Stimulated activated effector memory CD8-positive, alpha-beta T cell treated with anti-CD3 and anti-CD28 coated beads, Interleukin-12 subunit alpha, Interleukin-12 subunit beta, amount 100 ng/mL, for 72 hours (primary cell): ENCODE data around the gene MRPL55.

Source experiments
- ATAC-seq: fragments of 150-1000 bp; cut with Tn5 transposase; 2 replicates; pipeline ENCODE4 v1.10.0; 2021
- DNase-seq, 2 donors: peaks; one replicate each; pipeline ENCODE4 v3.0.0; 2021 to 2022; ENCODE audit warnings: low spot score in 2 of 2
- H3K27ac Mint-ChIP-seq: one replicate; pipeline ENCODE4 v1.8.0; 2022; ENCODE audit warnings: mild to moderate bottlenecking, mixed read lengths
- H3K36me3 Mint-ChIP-seq: one replicate; pipeline ENCODE4 v1.8.0; 2022; ENCODE audit warnings: mild to moderate bottlenecking, mixed read lengths
- H3K4me1 Mint-ChIP-seq: one replicate; pipeline ENCODE4 v1.8.0; 2022; ENCODE audit warnings: mixed read lengths
- H3K4me3 Mint-ChIP-seq: one replicate; pipeline ENCODE4 v1.8.0; 2022; ENCODE audit warnings: mild to moderate bottlenecking, mixed read lengths
- H3K9me3 Mint-ChIP-seq: one replicate; pipeline ENCODE4 v1.8.0; 2022; ENCODE audit warnings: mixed read lengths

MRPL55 gene

DNA sequence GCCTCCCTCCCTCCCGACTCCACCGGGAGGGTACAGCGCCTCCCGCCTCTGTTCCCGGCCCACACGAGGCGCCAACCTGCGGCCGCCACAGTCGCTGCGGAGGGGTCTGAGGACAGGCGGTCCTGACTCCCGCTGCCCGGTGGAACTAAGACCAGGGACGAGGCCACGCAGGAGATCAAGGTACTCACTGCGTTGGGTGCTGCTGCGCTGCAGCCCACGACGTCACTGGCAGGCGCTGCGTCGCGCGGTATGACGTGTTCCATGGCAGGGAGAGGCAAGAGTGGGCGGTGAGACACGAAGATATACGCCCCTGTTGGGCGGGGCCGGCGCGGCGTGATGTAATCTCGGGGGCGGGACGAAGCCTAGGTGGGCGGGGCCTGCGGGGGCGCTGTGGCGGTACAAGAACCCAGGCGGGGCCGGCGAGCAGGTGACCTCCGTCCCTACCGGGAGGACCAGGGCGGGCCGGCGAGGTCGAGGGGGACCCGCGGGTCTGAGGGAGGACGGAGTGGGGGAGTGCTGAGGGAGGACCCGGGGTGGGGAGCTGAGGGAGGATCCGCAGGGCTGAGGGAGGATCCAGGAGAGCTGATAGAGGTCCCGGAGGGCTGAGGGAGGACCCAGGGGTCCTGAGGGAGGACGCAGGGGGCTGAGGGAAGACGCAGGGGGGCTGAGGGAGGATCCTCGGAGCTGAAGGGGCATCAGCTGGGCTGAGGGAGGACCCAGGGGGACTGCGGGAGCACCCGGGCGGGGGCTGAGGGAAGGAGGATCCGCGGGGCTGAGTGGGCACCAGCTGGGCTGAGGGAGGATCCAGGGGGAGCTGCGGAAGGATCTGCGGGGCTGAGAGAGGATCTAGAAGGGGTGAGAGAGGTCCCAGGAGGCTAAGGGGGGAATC lies at the start of gene MRPL55:
MRPL55 (minus strand) TSS at position 227 of the 889 bp plus-strand sequence. CDS start 1,039 bp downstream, outside the sequence.
- peak within 1 kb of the TSS; percentile 94 for H3K27ac Mint-ChIP-seq
- no peaks in the 10 kb centered on the region for H3K9me3 Mint-ChIP-seq
- H3K4me3 Mint-ChIP-seq: peak within 1 kb of the TSS; percentile 91
- H3K36me3 Mint-ChIP-seq: peaks cover 38% of the 10 kb centered on the region
- peak; percentile 100 for DNase-seq
- peaks cover 42% of the 10 kb centered on the region for H3K4me1 Mint-ChIP-seq
- ATAC-seq: peak; percentile 96

- ATAC-seq (no peak), DNase-seq (no peak)
- H3K27ac Mint-ChIP-seq: no peak overlapping the region
- H3K9me3 Mint-ChIP-seq: no peaks in the 10 kb centered on the region
- H3K4me1 Mint-ChIP-seq: peaks cover 24% of the 10 kb centered on the region
- H3K36me3 Mint-ChIP-seq: peaks cover 5% of the 10 kb centered on the region
- H3K4me3 Mint-ChIP-seq: no peak overlapping the region
Measured at GRCh38 chr1:228158151-228159007, 49.3 kb upstream of the MRPL55 start.

GRCh38 chr1:228157729-228158126 lies 48.6 kb upstream of the MRPL55 start:
- H3K4me3 Mint-ChIP-seq: no peak overlapping the region
- peaks cover 24% of the 10 kb centered on the region for H3K4me1 Mint-ChIP-seq
- ATAC-seq: no peak
- no peak for DNase-seq
- H3K27ac Mint-ChIP-seq: no peak overlapping the region
- peaks cover 5% of the 10 kb centered on the region for H3K36me3 Mint-ChIP-seq
- H3K9me3 Mint-ChIP-seq: no peaks in the 10 kb centered on the region

GRCh38 chr1:228156941-228157728 lies 48.0 kb upstream of the MRPL55 start:
- H3K36me3 Mint-ChIP-seq: peaks cover 5% of the 10 kb centered on the region
- H3K27ac Mint-ChIP-seq: no peak overlapping the region
- H3K9me3 Mint-ChIP-seq: no peaks in the 10 kb centered on the region
- peaks cover 20% of the 10 kb centered on the region for H3K4me1 Mint-ChIP-seq
- H3K4me3 Mint-ChIP-seq: no peak overlapping the region
- ATAC-seq: no peak
- no peak for DNase-seq

DNA sequence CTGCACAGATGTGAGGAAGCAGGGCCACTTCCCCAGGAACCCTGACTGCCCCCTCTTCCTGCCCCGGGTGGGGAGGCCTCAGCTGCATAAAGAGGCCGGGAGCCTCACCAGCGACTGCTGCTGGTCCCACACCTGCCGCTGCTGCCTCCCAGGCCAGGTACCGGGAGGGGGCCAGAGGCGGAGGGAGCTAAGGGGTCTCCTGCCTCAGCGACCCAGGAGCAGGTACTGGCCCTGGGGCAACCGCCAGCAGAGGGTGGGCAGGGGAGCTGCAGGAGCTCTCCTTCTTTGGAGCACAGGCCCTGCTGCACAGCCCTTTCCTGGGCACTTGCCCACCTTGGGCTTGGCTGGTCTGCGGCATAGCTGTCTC lies 47.4 kb upstream of the MRPL55 start:
- Mint-ChIP-seq H3K4me3 (no peak overlapping the region), H3K27ac (no peak overlapping the region), H3K36me3 (peaks cover 5% of the 10 kb centered on the region), H3K4me1 (peaks cover 15% of the 10 kb centered on the region), H3K9me3 (no peaks in the 10 kb centered on the region)
- ATAC-seq: no peak
- DNase-seq: no peak

DNA sequence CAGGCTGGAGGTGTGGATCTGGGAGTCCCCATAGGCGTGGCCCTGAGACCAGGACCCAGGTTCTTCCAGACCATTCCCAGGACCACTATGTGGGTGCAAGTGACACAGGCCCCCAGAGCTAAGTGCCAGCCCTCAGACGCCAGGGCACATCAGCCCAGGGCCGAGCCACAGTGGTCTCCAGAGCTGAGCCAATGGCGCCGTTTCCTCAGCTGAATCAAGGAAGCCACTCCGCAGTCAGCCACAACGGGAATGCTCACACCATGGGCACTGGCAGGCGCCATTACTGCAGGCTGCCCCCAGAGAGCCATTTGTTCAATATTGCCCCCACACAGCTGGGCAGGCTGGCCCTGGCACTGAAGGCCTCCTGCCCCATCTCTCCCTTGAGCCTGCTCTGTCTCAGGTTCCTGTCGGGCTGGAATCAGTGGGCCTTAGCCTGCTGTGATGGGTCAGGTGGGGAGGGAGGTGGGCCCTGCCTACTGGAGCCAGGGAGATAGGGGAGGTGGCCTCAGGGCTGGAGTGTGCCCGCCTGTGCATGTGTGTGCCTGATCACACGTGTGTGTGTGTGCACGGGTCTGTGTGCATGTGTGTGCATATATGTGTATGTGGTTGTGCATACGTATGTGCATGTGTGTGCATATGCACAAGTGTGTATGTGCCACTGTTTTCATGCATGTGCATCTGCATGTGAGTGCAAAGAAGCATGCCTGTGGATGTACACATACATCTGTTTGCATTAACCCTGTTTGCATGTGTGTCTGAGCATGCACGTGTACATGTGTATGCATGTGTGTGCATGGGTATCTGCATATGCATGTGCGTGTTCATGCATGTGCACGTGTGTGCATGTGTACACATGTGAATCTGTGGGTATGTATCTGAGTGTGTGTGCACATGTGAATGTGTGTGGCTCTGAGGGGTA lies 46.8 kb upstream of the MRPL55 start:
- Mint-ChIP-seq H3K4me3 (no peak overlapping the region), H3K36me3 (peaks cover 5% of the 10 kb centered on the region), H3K4me1 (peaks cover 18% of the 10 kb centered on the region), H3K9me3 (no peaks in the 10 kb centered on the region), H3K27ac (no peak overlapping the region)
- ATAC-seq: no peak
- no peak for DNase-seq

- Mint-ChIP-seq H3K36me3 (peaks cover 5% of the 10 kb centered on the region), H3K9me3 (no peaks in the 10 kb centered on the region), H3K4me3 (no peak overlapping the region), H3K4me1 (peaks cover 18% of the 10 kb centered on the region), H3K27ac (no peak overlapping the region)
- DNase-seq (no peak), ATAC-seq (peak; percentile 66)
Measured at GRCh38 chr1:228154670-228155571, 45.8 kb upstream of the MRPL55 start.

DNA sequence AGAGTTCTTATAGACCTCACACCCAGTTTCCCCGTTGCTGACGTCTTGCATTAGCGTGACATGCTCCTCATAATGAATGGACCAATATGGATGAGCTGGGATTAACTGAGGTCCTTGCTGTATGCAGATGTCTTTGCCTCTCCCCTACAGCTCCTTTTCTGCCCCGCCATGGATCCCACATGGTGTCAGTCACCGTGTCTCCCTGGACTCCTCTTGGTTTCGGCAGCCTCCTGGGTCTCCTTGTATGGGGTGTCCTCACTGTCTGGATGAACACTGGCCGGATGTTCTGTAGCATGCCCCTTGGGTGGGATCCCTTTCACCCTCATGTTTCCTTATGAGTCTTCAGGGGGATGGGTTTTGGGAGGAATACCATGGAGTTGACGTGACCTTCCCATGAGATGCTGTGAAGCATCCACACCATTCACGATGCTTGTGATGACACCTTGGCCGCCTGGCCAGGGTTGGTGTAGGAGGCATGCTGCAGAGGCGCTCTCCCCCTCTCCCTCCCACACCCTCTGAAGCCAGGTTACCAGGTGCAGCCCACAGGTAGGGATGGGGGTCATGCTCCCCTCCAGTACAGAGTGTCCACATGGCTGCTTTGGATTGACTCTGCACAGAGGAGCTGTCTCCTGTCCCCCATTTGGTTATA lies 45.0 kb upstream of the MRPL55 start:
- Mint-ChIP-seq H3K36me3 (peaks cover 5% of the 10 kb centered on the region), H3K27ac (no peak overlapping the region), H3K4me1 (peaks cover 18% of the 10 kb centered on the region), H3K9me3 (no peaks in the 10 kb centered on the region), H3K4me3 (no peak overlapping the region)
- DNase-seq (no peak), ATAC-seq (no peak)

DNA sequence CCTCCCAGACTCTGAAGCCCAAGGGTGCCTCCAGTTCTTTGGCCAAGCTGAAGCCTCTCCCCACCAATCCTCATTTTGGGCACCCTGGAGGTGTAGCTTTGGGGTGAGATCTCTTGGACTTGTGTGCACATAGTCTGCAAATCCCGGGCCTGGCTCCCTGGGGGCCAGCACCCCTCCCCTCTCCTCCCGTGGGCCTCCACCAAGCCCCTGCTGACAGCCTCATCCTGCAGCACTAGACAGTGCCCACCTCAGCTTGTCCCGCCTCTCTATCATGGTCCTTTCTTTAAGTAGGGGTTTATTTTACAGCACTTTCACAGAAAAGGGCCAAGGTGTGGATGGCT lies 43.8 kb upstream of the MRPL55 start:
- H3K4me3 Mint-ChIP-seq: no peak overlapping the region
- DNase-seq (no peak), ATAC-seq (no peak)
- peaks cover 18% of the 10 kb centered on the region for H3K4me1 Mint-ChIP-seq
- peaks cover 5% of the 10 kb centered on the region for H3K36me3 Mint-ChIP-seq
- H3K27ac Mint-ChIP-seq: peak overlapping the region; percentile 81
- no peaks in the 10 kb centered on the region for H3K9me3 Mint-ChIP-seq

DNA sequence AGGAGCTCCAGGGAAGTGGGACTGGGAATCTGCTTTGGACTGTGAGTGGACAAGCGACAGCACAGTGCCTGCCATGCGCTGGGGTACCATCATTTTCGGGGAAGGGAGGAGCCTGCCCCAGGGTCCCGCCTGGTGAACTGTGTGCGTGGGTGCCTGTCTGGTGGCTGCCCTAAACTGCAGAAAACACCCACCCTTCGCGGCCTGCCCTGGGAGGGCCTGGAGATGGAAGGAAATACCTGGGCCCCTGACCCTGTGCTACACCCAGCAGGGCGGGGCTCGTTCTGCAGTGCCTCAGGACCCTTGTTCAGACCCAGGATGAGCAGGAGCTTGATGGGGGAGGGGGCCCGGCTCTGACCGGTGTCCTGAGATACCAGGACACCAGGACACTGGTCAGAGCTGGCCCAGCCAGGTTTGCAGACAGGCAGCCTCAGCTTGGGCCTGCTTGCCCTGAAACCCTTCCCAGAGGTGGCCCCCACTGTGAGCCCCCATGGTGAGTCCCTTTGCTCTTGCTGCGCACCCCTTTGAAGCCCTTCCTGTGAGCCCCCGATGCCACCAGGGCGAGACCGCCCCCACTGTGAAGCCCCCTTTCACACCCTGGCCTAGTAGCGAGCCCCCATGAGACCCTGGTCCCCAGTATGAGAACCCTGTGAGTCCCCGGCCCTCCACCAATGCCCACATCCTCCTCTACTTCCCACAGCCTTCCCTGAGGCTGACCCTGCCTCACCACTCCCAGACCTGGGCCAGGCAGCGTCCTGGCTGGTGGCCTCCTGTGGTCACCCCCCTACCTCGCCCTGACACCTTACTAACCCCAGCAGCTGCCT lies 43.2 kb upstream of the MRPL55 start:
- peak overlapping the region; percentile 81 for H3K27ac Mint-ChIP-seq
- H3K36me3 Mint-ChIP-seq: peaks cover 5% of the 10 kb centered on the region
- H3K4me3 Mint-ChIP-seq: no peak overlapping the region
- no peak for DNase-seq
- H3K4me1 Mint-ChIP-seq: peaks cover 18% of the 10 kb centered on the region
- H3K9me3 Mint-ChIP-seq: no peaks in the 10 kb centered on the region
- peak; percentile 1 for ATAC-seq

GRCh38 chr1:228151180-228151925 lies 42.3 kb upstream of the MRPL55 start:
- Mint-ChIP-seq H3K36me3 (peaks cover 5% of the 10 kb centered on the region), H3K4me1 (peaks cover 18% of the 10 kb centered on the region), H3K27ac (peak overlapping the region; percentile 81), H3K9me3 (no peaks in the 10 kb centered on the region), H3K4me3 (no peak overlapping the region)
- ATAC-seq: peak; percentile 14
- no peak for DNase-seq
